Measurements from ENCODE around the gene APOBEC3F. TPM values are rescaled to one million over a fixed set of nuclear protein-coding genes. Genes with fewer than 3 reads are reported as not detected.

APOBEC3F gene
- total RNA-seq, 1 experiment from 2014 or later, result 8.9 TPM

DNA sequence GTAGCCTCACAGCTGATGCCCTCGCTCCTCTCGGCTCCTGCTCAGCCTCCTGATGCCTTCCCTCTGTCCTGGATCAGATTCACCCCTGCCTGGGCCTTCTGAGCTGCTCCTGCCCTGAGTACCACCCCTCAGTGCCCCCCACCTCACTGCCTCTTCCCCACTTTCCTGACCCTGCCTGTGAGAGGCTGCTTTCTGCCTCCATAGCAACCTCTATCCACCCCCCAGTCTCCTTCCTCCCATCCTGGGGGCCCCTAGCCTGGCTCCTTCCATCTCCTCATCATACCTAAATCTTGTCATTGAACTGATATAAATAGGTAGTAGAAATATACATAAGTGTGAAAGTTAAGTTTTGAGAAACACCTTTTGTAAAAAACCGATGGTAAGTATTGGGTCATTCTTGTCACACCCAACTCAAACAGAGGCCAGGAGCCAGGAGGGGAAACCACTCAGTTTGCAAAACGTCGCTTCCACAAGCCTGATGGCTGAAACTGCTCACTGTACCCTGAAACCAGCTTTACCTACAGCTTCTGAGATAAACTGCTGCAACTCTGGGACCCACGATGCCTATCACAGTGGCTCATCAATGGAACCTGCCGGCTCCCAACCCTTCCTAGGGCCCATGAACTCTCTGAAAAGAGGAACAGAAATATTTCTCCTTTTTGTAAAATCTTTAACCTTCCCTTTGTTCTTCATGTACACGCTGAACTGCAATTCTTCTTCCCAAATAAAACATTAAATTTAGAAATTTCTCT is 51.6 kb downstream of the APOBEC3F start:
- DNase-seq (ENCODE audit: low read depth), result no peak

- no peak for DNase-seq (ENCODE audit: low read depth)
Measured at GRCh38 chr22:39094717-39095389, 54.2 kb downstream of the APOBEC3F start.

GRCh38 chr22:39095971-39096370 is 55.3 kb downstream of the APOBEC3F start:
- no peak for DNase-seq (ENCODE audit: low read depth)

GRCh38 chr22:39097098-39098020 is 56.7 kb downstream of the APOBEC3F start, which contains the start of gene APOBEC3H:
TSS of gene APOBEC3H (plus strand) at chr22:39097244. CDS start at chr22:39100279, 3,035 bp downstream.
- DNase-seq (ENCODE audit: low read depth), result no peak

GRCh38 chr22:39098026-39098425 is 57.4 kb downstream of the APOBEC3F start:
- DNase-seq (ENCODE audit: low read depth), result no peak

- DNase-seq (ENCODE audit: low read depth), result no peak
Measured at GRCh38 chr22:39098576-39098975, 57.9 kb downstream of the APOBEC3F start.

- DNase-seq (ENCODE audit: low read depth), result no peak
Measured at GRCh38 chr22:39101226-39101625, 60.6 kb downstream of the APOBEC3F start.

GRCh38 chr22:39103431-39103830 is 62.8 kb downstream of the APOBEC3F start:
- no peak for DNase-seq (ENCODE audit: low read depth)

Other genes starting within 250 kb of the APOBEC3F start
- gene DNAL4, start 246.7 kb upstream of the APOBEC3F start, total RNA-seq (2014; rRNA removed; shearing (Covaris generic)), result 8.3 and 9.5 TPM in 2 replicates
- gene NPTXR, start 196.8 kb upstream of the APOBEC3F start, total RNA-seq (2014; rRNA removed; shearing (Covaris generic)), result 0.12 and 0.39 TPM in 2 replicates
- 14.5 and 23.5 TPM in 2 replicates for gene CBX6, start 168.6 kb upstream of the APOBEC3F start, total RNA-seq (2014; rRNA removed; shearing (Covaris generic))
- not detected in 2 replicates for gene APOBEC3A, start 83.3 kb upstream of the APOBEC3F start, total RNA-seq (2014; rRNA removed; shearing (Covaris generic))
- 19.6 and 20.9 TPM in 2 replicates for gene APOBEC3B, start 58.5 kb upstream of the APOBEC3F start, total RNA-seq (2014; rRNA removed; shearing (Covaris generic))
- 10.8 and 11.2 TPM in 2 replicates for gene APOBEC3C, start 26.6 kb upstream of the APOBEC3F start, total RNA-seq (2014; rRNA removed; shearing (Covaris generic))
- gene APOBEC3D, start 19.7 kb upstream of the APOBEC3F start, total RNA-seq (2014; rRNA removed; shearing (Covaris generic)), result 1.7 and 3.3 TPM in 2 replicates
- gene APOBEC3G, start 36.4 kb downstream of the APOBEC3F start, total RNA-seq (2014; rRNA removed; shearing (Covaris generic)), result 54.8 and 63.6 TPM in 2 replicates
- not detected in 2 replicates for gene APOBEC3H, start 56.4 kb downstream of the APOBEC3F start, total RNA-seq (2014; rRNA removed; shearing (Covaris generic))
- gene CBX7, start 111.8 kb downstream of the APOBEC3F start, total RNA-seq (2014; rRNA removed; shearing (Covaris generic)), result 1.4 and 1.6 TPM in 2 replicates
- 1.2 and 1.7 TPM in 2 replicates for gene PDGFB, start 204.1 kb downstream of the APOBEC3F start, total RNA-seq (2014; rRNA removed; shearing (Covaris generic))

All from RPMI7951 (cell line).